ENCODE results near the gene KAZALD1. TPM values are rescaled to one million over a fixed set of nuclear protein-coding genes. Genes with fewer than 3 reads are reported as not detected.

Gene KAZALD1
- total RNA-seq, 1 experiment from 2014 or later: 24.9 TPM

DNA sequence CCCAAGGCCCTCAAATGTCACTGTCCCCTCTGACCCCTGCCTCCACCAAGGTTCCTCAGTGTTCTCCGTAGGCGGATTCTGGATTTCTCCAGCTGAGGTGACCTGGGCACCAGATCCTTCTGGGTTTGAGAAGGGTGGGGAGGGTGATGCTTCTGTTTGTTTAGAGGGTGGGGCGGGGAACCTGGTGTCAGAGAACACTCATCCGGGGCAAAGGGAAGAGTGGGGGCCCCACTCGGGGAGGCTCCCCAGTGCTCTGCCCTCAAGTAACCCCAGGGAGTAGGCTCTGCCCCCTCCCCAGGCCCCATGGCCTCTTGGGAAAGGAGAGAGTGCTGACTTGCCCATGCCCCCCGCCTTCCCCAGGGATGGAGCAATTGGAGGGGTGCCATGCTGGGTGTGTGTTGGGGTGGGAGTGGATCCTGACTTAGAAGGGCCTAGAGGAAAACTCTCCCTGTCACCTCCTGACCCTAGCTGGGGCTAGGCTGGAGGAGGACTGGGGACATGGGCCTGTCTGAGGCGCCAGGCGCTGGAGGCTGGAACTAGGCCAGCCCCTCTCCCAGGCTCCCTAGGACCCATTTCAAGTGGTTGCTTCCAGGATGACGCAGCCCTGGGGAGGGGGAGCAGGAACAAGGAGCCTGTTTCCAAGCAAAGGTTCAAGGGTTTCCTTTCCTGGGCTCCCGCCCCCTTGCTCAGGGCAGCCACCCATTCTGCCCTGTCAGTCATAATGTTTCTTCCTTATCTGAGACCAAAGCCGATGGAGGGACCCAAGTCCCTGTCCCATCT, 27.9 kb downstream of the KAZALD1 start:
- no TSS peak for BruUV-seq (replicated peaks)
- peaks cover 46% of the 10 kb centered on the region for H3K4me1 ChIP-seq (ENCODE audit: insufficient read depth, low read length)
- H2AFZ ChIP-seq (ENCODE audit: low read length): no peak overlapping the region
- H3K27ac ChIP-seq (ENCODE audit: low read length): no peak overlapping the region
- no peaks in the 10 kb centered on the region for H4K20me1 ChIP-seq (ENCODE audit: low read length)
- no peaks in the 10 kb centered on the region for H3K79me2 ChIP-seq (ENCODE audit: low read length)
- intact Hi-C loops (cut with micrococcal nuclease): no loop called here
- H3F3A ChIP-seq (ENCODE audit: low read length, unreplicated experiment): peaks cover 6% of the 10 kb centered on the region
- no peaks in the 10 kb centered on the region for H3K9me3 ChIP-seq (ENCODE audit: low read length)
- ATAC-seq: peak; percentile 44
- H3K4me3 ChIP-seq (ENCODE audit: low read length): no peak overlapping the region
- no peaks in the 10 kb centered on the region for H3K36me3 ChIP-seq (ENCODE audit: low read depth, low read length)
- POLR2A ChIA-PET (ENCODE audit: unreplicated experiment): no interaction called here
- peak overlapping the region; percentile 44 for H3K4me2 ChIP-seq (ENCODE audit: low read length)
- H3K9ac ChIP-seq (ENCODE audit: low read length): no peak overlapping the region
- H3K9me2 ChIP-seq (replicated peaks; ENCODE audit: low read length): no peaks in the 10 kb centered on the region
- DNase-seq: peak; percentile 36
- TF ChIP-seq, protein P1, sequence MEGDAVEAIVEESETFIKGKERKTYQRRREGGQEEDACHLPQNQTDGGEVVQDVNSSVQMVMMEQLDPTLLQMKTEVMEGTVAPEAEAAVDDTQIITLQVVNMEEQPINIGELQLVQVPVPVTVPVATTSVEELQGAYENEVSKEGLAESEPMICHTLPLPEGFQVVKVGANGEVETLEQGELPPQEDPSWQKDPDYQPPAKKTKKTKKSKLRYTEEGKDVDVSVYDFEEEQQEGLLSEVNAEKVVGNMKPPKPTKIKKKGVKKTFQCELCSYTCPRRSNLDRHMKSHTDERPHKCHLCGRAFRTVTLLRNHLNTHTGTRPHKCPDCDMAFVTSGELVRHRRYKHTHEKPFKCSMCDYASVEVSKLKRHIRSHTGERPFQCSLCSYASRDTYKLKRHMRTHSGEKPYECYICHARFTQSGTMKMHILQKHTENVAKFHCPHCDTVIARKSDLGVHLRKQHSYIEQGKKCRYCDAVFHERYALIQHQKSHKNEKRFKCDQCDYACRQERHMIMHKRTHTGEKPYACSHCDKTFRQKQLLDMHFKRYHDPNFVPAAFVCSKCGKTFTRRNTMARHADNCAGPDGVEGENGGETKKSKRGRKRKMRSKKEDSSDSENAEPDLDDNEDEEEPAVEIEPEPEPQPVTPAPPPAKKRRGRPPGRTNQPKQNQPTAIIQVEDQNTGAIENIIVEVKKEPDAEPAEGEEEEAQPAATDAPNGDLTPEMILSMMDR (conservative IDR thresholded peaks at IDR 0.05; ENCODE audit: low read depth, low read length): no peak
- TF ChIP-seq EZH2phosphoT487 (IDR thresholded peaks at IDR 0.05; ENCODE audit: borderline replicate concordance, low read length) (no peak), EZH2 (IDR thresholded peaks at IDR 0.05; ENCODE audit: low read length, unreplicated experiment) (no peak)
- CTCF ChIA-PET: no interaction called here
- no peaks in the 10 kb centered on the region for H3K27me3 ChIP-seq (ENCODE audit: low read length)

DNA sequence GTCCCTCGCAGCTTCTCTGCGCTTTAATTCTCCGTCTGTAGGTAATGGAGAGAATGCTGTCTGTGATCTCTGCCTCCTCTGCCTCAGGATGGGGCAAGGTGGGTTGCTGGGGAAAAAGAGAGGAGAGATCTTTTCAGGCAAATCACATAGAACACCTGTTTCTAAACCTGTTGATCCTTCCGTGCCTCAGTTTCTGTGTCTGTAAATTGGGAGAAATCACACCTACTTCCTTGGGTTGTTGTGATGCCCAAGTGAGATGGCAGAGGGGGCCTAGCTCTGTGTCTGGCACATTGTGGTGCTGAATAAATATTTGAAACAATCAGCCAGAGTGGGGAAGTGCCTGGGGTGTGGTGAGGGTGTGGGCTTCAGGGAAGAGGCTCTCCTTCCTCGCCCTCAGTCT, 28.8 kb downstream of the KAZALD1 start:
- H3K79me2 ChIP-seq (ENCODE audit: low read length): no peaks in the 10 kb centered on the region
- no peaks in the 10 kb centered on the region for H4K20me1 ChIP-seq (ENCODE audit: low read length)
- ATAC-seq: no peak
- no TSS peak for BruUV-seq (replicated peaks)
- DNase-seq: no peak
- POLR2A ChIA-PET (ENCODE audit: unreplicated experiment): no interaction called here
- TF ChIP-seq, protein P1 (conservative IDR thresholded peaks at IDR 0.05; ENCODE audit: low read depth, low read length): no peak
- no peak for TF ChIP-seq EZH2phosphoT487 (IDR thresholded peaks at IDR 0.05; ENCODE audit: borderline replicate concordance, low read length)
- no peak for TF ChIP-seq EZH2 (IDR thresholded peaks at IDR 0.05; ENCODE audit: low read length, unreplicated experiment)
- peaks cover 51% of the 10 kb centered on the region for H3K4me1 ChIP-seq (ENCODE audit: insufficient read depth, low read length)
- no peaks in the 10 kb centered on the region for H3K9me2 ChIP-seq (replicated peaks; ENCODE audit: low read length)
- no peaks in the 10 kb centered on the region for H3K36me3 ChIP-seq (ENCODE audit: low read depth, low read length)
- CTCF ChIA-PET: no interaction called here
- no peak overlapping the region for H2AFZ ChIP-seq (ENCODE audit: low read length)
- H3K27ac ChIP-seq (ENCODE audit: low read length): no peak overlapping the region
- H3K4me2 ChIP-seq (ENCODE audit: low read length): no peak overlapping the region
- H3F3A ChIP-seq (ENCODE audit: low read length, unreplicated experiment): peaks cover 6% of the 10 kb centered on the region
- H3K9ac ChIP-seq (ENCODE audit: low read length): no peak overlapping the region
- intact Hi-C loops (cut with micrococcal nuclease): no loop called here
- no peaks in the 10 kb centered on the region for H3K9me3 ChIP-seq (ENCODE audit: low read length)
- no peaks in the 10 kb centered on the region for H3K27me3 ChIP-seq (ENCODE audit: low read length)
- no peak overlapping the region for H3K4me3 ChIP-seq (ENCODE audit: low read length)
